ENCODE results near the gene PPIL6.
"Not testable (repeated sequence)": the region's sequence is repeated elsewhere in the genome, so short reads cannot be mapped to it uniquely, and the experiment has no call there.

Gene PPIL6

DNA sequence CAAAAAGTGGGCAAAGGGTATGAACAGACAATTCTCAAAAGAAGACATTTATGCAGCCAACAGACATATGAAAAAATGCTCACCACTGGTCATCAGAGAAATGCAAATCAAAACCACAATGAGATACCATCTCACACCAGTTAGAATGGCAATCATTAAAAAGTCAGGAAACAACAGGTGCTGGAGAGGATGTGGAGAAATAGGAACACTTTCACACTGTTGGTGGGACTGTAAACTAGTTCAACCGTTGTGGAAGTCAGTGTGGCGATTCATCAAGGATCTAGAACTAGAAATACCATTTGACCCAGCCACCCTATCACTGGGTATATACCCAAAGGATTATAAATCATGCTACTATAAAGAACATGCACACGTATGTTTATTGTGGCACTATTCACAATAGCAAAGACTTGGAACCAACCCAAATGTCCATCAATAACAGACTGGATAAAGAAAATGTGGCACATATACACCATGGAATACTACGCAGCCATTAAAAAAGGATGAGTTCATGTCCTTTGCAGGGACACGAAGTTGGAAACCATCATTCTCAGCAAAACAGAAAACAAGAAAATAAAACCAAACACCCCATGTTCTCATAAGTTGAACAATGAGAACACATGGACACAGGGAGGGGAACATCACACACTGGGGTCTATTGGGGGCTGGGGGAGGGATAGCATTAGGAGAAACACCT is 75.9 kb downstream of the PPIL6 start:
- not testable (repeated sequence) for ATAC-seq
- 0 out of 2 replicates have a peak, but pooled peaks have one; percentile 28 for TF ChIP-seq ZNF8 (CRISPR knock-in tag; IDR thresholded peaks at IDR 0.05)

- ATAC-seq, result no peak
- TF ChIP-seq ZNF8 (CRISPR knock-in tag; IDR thresholded peaks at IDR 0.05) (no peak), ISL1 (CRISPR knock-in tag; IDR thresholded peaks at IDR 0.05) (no peak), TOX (CRISPR knock-in tag; IDR thresholded peaks at IDR 0.05; ENCODE audit: borderline replicate concordance) (no peak), RARB (CRISPR knock-in tag; IDR thresholded peaks at IDR 0.05) (no peak), SNAI2 (CRISPR knock-in tag; IDR thresholded peaks at IDR 0.05) (no peak), PATZ1 (CRISPR knock-in tag; IDR thresholded peaks at IDR 0.05; ENCODE audit: borderline replicate concordance) (no peak), ZC3H10 (CRISPR knock-in tag; IDR thresholded peaks at IDR 0.05) (no peak), ARNTL (CRISPR knock-in tag; IDR thresholded peaks at IDR 0.05; ENCODE audit: borderline replicate concordance, low read depth) (no peak), ZFP3 (CRISPR knock-in tag; IDR thresholded peaks at IDR 0.05) (no peak)
- TF ChIP-seq, protein P1, sequence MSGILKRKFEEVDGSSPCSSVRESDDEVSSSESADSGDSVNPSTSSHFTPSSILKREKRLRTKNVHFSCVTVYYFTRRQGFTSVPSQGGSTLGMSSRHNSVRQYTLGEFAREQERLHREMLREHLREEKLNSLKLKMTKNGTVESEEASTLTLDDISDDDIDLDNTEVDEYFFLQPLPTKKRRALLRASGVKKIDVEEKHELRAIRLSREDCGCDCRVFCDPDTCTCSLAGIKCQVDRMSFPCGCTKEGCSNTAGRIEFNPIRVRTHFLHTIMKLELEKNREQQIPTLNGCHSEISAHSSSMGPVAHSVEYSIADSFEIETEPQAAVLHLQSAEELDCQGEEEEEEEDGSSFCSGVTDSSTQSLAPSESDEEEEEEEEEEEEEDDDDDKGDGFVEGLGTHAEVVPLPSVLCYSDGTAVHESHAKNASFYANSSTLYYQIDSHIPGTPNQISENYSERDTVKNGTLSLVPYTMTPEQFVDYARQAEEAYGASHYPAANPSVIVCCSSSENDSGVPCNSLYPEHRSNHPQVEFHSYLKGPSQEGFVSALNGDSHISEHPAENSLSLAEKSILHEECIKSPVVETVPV (CRISPR knock-in tag; IDR thresholded peaks at IDR 0.05), result no peak
- TF ChIP-seq, protein P2, sequence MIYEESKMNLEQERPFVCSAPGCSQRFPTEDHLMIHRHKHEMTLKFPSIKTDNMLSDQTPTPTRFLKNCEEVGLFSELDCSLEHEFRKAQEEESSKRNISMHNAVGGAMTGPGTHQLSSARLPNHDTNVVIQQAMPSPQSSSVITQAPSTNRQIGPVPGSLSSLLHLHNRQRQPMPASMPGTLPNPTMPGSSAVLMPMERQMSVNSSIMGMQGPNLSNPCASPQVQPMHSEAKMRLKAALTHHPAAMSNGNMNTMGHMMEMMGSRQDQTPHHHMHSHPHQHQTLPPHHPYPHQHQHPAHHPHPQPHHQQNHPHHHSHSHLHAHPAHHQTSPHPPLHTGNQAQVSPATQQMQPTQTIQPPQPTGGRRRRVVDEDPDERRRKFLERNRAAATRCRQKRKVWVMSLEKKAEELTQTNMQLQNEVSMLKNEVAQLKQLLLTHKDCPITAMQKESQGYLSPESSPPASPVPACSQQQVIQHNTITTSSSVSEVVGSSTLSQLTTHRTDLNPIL (CRISPR knock-in tag; IDR thresholded peaks at IDR 0.05; ENCODE audit: low read depth), result no peak
Observed at GRCh38 chr6:109363753-109364152, 76.7 kb downstream of the PPIL6 start.

DNA sequence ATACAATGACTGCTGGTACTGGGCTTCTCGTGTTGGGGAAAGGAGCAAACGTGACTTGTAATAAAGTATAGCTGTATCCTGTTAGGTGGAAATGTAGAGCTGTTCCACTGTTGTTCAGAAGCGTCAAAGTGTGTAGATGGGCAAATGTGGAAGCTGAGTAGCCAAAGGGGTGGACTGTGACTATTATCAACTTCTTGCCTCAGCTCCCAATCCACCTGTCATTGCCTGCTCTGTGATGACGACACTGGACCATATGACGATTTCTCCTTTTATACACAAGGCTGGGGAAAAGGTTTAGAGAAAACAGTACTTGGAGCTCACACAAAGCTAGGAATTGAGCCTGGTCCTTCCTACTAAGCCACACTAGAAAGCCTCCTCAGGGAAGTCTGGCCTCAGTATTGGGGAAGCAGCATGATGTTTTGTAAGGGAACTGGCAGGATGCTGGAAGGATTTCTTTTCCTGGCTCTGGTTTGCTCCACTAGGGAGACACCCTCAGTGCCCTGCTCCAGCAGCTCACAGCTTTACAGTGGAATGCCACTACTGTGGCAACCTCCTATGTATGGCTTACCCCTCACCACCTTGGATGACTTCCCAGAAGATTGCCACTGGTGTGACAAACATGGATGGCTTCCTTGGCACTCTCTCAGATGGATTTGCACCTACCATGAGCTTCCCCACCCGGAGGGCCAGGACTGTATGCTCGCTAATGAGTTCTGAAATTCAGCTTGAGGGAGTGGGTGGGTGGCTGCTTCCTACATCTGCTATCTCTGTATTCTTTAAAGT is 78.1 kb downstream of the PPIL6 start:
- no peak for ATAC-seq
- TF ChIP-seq PPARA (CRISPR knock-in tag; IDR thresholded peaks at IDR 0.05; ENCODE audit: borderline replicate concordance) (no peak), TCF4 (CRISPR knock-in tag; IDR thresholded peaks at IDR 0.05; ENCODE audit: borderline replicate concordance) (no peak), ARNTL (CRISPR knock-in tag; IDR thresholded peaks at IDR 0.05; ENCODE audit: borderline replicate concordance, low read depth) (no peak), CSDC2 (CRISPR knock-in tag; IDR thresholded peaks at IDR 0.05) (no peak), ZNF70 (CRISPR knock-in tag; IDR thresholded peaks at IDR 0.05) (no peak), TOX (CRISPR knock-in tag; IDR thresholded peaks at IDR 0.05; ENCODE audit: borderline replicate concordance) (no peak), ZFP3 (CRISPR knock-in tag; IDR thresholded peaks at IDR 0.05) (no peak), RARB (CRISPR knock-in tag; IDR thresholded peaks at IDR 0.05) (no peak), ZC3H10 (CRISPR knock-in tag; IDR thresholded peaks at IDR 0.05) (no peak), ZNF565 (CRISPR knock-in tag; conservative IDR thresholded peaks at IDR 0.05; ENCODE audit: low read depth) (no peak)
- TF ChIP-seq, protein P3, sequence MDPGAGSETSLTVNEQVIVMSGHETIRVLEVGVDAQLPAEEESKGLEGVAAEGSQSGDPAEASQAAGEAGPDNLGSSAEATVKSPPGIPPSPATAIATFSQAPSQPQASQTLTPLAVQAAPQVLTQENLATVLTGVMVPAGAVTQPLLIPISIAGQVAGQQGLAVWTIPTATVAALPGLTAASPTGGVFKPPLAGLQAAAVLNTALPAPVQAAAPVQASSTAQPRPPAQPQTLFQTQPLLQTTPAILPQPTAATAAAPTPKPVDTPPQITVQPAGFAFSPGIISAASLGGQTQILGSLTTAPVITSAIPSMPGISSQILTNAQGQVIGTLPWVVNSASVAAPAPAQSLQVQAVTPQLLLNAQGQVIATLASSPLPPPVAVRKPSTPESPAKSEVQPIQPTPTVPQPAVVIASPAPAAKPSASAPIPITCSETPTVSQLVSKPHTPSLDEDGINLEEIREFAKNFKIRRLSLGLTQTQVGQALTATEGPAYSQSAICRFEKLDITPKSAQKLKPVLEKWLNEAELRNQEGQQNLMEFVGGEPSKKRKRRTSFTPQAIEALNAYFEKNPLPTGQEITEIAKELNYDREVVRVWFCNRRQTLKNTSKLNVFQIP (CRISPR knock-in tag; IDR thresholded peaks at IDR 0.05; ENCODE audit: borderline replicate concordance, low read depth), result no peak

- no peak for ATAC-seq
- TF ChIP-seq TSHZ2 (CRISPR knock-in tag; IDR thresholded peaks at IDR 0.05) (no peak), RARB (CRISPR knock-in tag; IDR thresholded peaks at IDR 0.05) (no peak), ESRRG (CRISPR knock-in tag; IDR thresholded peaks at IDR 0.05) (no peak), SNAI2 (CRISPR knock-in tag; IDR thresholded peaks at IDR 0.05) (no peak), ZNF70 (CRISPR knock-in tag; IDR thresholded peaks at IDR 0.05) (no peak), ARNTL (CRISPR knock-in tag; IDR thresholded peaks at IDR 0.05; ENCODE audit: borderline replicate concordance, low read depth) (no peak), ZC3H10 (CRISPR knock-in tag; IDR thresholded peaks at IDR 0.05) (no peak), TOX (CRISPR knock-in tag; IDR thresholded peaks at IDR 0.05; ENCODE audit: borderline replicate concordance) (no peak), BACH2 (CRISPR knock-in tag; IDR thresholded peaks at IDR 0.05; ENCODE audit: borderline replicate concordance) (no peak), ZNF8 (CRISPR knock-in tag; IDR thresholded peaks at IDR 0.05) (no peak), PATZ1 (CRISPR knock-in tag; IDR thresholded peaks at IDR 0.05; ENCODE audit: borderline replicate concordance) (no peak), TCF4 (CRISPR knock-in tag; IDR thresholded peaks at IDR 0.05; ENCODE audit: borderline replicate concordance) (no peak)
- TF ChIP-seq, protein P1 (CRISPR knock-in tag; IDR thresholded peaks at IDR 0.05), result no peak
Observed at GRCh38 chr6:109360791-109361190, 79.6 kb downstream of the PPIL6 start.
